Pericardium fibroblast (primary cell): ENCODE data around the gene IL27RA. TPM values are rescaled to one million over a fixed set of nuclear protein-coding genes. Genes with fewer than 3 reads are reported as not detected.

Experiments used
- total RNA-seq: library from RNA; depleted of rRNA; stranded (reverse); fragments of >200 nt; gene quantifications from 2 replicates; pipeline ENCODE4 v1.2.3, GENCODE V29; 2015

IL27RA gene
- total RNA-seq: 0.47 and 0.60 TPM in 2 replicates

DNA sequence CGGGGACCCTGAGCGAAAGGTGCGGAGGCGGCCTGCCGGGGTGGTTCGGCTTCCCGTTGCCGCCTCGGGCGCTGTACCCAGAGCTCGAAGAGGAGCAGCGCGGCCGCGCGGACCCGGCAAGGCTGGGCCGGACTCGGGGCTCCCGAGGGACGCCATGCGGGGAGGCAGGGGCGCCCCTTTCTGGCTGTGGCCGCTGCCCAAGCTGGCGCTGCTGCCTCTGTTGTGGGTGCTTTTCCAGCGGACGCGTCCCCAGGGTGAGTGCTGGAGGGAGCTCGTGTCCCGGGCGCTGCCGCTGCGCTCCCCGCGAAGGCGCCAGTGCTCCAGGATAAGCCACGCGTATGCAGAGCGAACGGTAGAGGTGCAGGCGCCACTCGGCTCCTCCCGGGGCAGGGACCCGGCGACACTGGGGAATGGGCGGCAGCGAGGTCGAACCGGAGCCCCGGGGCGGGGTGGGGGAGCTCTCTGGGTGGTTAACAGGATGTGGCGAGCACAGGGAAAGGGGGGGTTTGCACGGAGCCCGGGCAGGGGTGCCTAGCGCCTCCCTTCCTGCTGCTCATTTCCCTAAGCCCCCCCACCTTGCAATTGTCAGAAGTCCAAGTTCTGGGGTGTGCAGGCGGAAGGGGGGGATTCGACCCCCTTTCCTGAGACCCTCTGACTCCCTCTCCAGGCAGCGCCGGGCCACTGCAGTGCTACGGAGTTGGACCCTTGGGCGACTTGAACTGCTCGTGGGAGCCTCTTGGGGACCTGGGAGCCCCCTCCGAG lies at the start of gene IL27RA:
IL27RA (plus strand) TSS at position 44 of the 762 bp plus-strand sequence; CDS start at position 155, 111 bp downstream.

DNA sequence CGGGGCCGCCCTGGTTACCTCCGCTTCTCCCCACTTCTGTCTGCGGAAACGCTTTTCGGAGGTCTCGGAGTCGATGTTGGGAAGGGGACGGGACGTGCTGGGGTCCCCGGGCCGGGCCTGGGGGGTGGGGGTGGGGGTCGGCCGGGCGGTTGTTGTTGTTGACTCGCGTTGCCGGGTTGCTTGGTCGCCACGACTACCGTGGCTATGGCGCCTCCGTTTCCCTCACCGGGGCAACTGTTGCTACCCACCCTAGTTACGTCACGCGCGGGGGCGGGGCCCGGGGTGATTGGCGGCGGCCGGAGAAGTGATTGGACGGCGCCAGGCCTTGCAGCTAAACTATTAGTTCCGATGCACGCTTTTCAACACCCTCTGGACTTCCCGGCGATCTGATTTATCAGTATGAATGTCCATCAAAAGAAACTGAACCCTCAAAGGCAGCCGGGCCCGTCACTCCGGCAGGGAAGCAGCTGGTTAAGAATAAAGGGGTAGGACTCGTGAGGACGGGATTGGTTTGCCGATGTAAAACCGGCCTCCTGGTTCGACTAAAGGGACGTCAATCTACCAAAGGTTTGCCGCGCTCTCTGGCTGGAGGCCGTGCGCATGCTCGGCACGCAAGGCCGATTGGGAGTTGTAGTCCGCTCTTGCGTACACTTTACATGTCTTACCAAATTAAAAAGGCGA lies 25.3 kb upstream of the IL27RA start, which contains the start of gene RFX1:
RFX1 (minus strand) TSS at position 236 of the 681 bp plus-strand sequence. CDS start 12,477 bp downstream, outside the sequence.

DNA sequence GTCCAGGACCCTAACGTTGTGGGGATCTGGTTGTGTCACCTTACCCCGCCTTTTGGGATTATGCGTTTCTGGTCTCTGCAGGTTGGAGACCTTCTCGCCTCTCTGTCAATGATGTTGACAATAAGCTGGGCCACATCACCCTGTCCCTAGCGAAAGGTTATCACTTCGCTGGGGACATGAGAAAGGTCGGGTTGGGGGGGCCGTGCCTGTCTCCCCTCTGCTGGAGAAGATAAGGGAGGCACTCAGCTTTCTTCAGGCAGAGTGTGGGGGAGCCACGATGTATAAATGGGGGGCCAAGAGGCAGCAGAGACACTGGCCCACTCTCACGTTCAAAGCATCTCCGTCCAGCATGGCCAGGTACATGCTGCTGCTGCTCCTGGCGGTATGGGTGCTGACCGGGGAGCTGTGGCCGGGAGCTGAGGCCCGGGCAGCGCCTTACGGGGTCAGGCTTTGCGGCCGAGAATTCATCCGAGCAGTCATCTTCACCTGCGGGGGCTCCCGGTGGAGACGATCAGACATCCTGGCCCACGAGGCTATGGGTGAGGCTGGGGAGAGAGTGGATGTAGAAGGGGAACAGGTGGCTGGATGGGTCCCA lies 3.6 kb upstream of the IL27RA start, which contains the start of gene RLN3:
RLN3 (plus strand) TSS at position 293 of the 595 bp plus-strand sequence; CDS start at position 350, 57 bp downstream.

GRCh38 chr19:14061751-14062557 lies 30.4 kb downstream of the IL27RA start, which contains the start of gene PALM3:
Gene PALM3, minus strand, starts transcription at chr19:14062076. Its CDS starts 96 bp downstream, at chr19:14061980.

DNA sequence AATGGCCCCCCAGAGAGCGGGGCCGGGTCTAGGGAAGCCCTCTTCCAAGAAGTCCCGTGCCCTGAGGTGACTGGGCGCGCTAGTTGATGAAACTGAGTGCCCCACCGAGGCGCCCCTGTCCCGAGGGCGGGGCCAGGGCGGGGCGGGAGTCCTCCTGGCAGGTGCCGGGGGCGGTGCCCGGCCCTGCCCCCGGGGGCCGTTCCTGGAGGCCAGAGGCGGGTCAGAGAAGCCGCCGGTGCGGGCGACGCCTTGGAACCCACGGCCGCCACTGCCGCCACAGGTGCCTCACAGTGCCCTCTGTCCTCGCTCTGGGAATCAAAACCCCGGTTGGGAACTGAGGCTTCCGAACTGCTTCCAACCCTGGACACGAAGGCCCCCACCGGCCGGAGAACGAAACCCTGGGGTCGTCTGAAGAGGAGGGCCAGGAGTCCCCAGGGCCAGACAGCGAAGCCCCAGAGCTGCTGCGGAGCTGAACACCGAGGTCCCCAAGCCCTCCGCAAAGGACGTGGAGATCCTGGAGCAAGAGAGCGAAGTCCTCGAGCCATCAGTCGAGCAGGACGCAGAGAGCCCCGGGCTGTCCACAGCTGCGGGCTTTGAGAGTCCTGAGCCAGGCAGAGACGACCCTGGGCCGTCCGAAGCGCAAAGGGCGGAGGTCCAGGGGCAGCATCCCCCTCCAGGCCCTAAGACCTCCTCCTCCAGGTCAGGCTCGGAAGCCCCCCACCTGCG lies 41.1 kb downstream of the IL27RA start, which contains the start of gene MISP3:
MISP3 (plus strand) TSS at position 252 of the 726 bp plus-strand sequence. CDS start 524 bp downstream, outside the sequence.

GRCh38 chr19:14085309-14085995 lies 53.9 kb downstream of the IL27RA start, which contains the start of gene C19orf67:
Gene C19orf67, minus strand, starts transcription at chr19:14085783. Its CDS starts 156 bp downstream, at chr19:14085627.

GRCh38 chr19:14090509-14091080 lies 59.0 kb downstream of the IL27RA start, which contains the start of gene SAMD1:
Gene SAMD1, minus strand, starts transcription at chr19:14090751.

Other genes starting within 250 kb of the IL27RA start
- gene ZSWIM4, start 236.3 kb upstream of the IL27RA start, total RNA-seq: 1.8 and 6.0 TPM in 2 replicates
- gene NANOS3, start 154.6 kb upstream of the IL27RA start, total RNA-seq: not detected in 2 replicates
- gene BRME1, start 125.6 kb upstream of the IL27RA start, total RNA-seq: 0.09 TPM in 1 of 2 replicates, not detected in the other
- 14.9 and 21.4 TPM in 2 replicates for gene CC2D1A, start 125.6 kb upstream of the IL27RA start, total RNA-seq
- gene PODNL1, start 93.3 kb upstream of the IL27RA start, total RNA-seq: 6.5 and 8.2 TPM in 2 replicates
- gene DCAF15, start 79.3 kb upstream of the IL27RA start, total RNA-seq: 15.1 and 20.4 TPM in 2 replicates
- 2.4 and 4.3 TPM in 2 replicates for gene RFX1, start 25.4 kb upstream of the IL27RA start, total RNA-seq
- not detected in 2 replicates for gene RLN3, start 3.6 kb upstream of the IL27RA start, total RNA-seq
- not detected in 2 replicates for gene PALM3, start 30.3 kb downstream of the IL27RA start, total RNA-seq
- gene MISP3, start 41.0 kb downstream of the IL27RA start, total RNA-seq: 0.35 and 1.2 TPM in 2 replicates
- gene C19orf67, start 54.0 kb downstream of the IL27RA start, total RNA-seq: not detected in 2 replicates
- 28.6 and 29.1 TPM in 2 replicates for gene SAMD1, start 59.0 kb downstream of the IL27RA start, total RNA-seq
- 53.4 and 58.8 TPM in 2 replicates for gene PRKACA, start 86.0 kb downstream of the IL27RA start, total RNA-seq
- 0.35 and 5.8 TPM in 2 replicates for gene ASF1B, start 104.8 kb downstream of the IL27RA start, total RNA-seq
- gene ADGRL1, start 174.4 kb downstream of the IL27RA start, total RNA-seq: 10.4 and 12.8 TPM in 2 replicates